ENCODE results near the gene POC1A.
A peak's percentile ranks its signal among the peaks of the same experiment; 100 is the strongest.
"Not testable (repeated sequence)": the region's sequence is repeated elsewhere in the genome, so short reads cannot be mapped to it uniquely, and the experiment has no call there.

Gene POC1A

GRCh38 chr3:52183786-52184445 is 29.7 kb upstream of the POC1A start:
- no peak for DNase-seq (ENCODE audit: low spot score)

- DNase-seq (ENCODE audit: low spot score) = no peak
Observed at GRCh38 chr3:52182691-52183090, 28.5 kb upstream of the POC1A start.

DNA sequence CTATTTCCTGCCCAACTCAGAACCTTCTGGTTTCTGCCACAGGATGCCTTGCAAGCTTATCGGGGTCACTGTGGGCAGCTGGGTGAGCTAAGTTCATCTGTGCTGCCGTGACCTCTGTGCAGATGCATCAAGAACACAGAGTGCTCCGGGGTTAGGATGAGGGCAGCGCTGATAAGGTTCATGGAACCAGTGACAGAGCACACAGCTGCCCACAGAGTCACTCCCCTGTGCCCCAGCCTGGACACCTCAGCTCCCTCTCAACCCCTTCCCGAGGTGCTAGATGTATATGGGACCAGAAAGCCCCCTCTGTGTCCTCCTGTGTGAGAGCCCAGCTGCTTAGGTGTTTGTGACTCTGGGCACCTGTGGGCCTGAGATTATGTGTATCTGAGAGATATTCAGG is 28.0 kb upstream of the POC1A start:
- DNase-seq (ENCODE audit: low spot score) = no peak

- DNase-seq (ENCODE audit: low spot score) = no peak
Observed at GRCh38 chr3:52181543-52181942, 27.3 kb upstream of the POC1A start.

DNA sequence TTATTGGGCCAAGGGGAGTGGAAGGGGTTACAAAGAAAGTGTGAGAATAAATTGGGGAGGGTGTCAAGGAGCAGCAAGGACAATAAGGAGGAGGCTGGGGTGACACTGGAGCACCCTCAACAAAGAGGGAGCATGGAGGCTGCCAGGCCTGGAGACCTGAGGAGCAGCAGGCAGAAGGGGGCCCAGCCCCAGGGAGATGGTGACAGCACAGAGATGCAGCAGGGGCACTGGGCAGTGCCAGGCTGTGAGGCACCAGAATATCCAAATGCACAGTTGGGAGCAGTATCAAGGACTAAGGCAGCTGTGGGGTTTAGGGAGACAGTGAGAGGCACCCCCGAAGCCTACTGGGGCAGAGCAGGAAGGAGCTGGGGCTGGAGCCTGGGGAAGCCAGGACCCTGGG is 24.3 kb upstream of the POC1A start:
- no peak for DNase-seq (ENCODE audit: low spot score)

GRCh38 chr3:52178126-52178525 is 23.9 kb upstream of the POC1A start:
- not testable (repeated sequence) for DNase-seq (ENCODE audit: low spot score)

DNA sequence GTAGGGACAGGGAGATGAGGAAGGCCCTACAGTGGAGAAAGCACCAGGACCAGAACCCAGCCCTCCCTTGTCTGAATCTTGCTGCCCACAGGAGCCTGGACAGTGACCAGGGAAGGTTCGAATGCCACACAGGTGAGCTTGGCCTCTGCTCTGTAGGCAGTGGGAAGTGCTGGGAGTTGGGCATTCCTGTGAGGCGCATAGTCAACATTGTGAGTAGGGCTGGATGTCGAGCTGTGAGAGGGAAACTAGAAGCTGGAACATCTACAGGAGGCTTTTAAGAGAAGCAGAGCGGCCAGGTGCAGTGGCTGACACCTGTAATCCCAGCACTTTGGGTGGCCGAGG is 23.4 kb upstream of the POC1A start:
- no peak for DNase-seq (ENCODE audit: low spot score)

DNA sequence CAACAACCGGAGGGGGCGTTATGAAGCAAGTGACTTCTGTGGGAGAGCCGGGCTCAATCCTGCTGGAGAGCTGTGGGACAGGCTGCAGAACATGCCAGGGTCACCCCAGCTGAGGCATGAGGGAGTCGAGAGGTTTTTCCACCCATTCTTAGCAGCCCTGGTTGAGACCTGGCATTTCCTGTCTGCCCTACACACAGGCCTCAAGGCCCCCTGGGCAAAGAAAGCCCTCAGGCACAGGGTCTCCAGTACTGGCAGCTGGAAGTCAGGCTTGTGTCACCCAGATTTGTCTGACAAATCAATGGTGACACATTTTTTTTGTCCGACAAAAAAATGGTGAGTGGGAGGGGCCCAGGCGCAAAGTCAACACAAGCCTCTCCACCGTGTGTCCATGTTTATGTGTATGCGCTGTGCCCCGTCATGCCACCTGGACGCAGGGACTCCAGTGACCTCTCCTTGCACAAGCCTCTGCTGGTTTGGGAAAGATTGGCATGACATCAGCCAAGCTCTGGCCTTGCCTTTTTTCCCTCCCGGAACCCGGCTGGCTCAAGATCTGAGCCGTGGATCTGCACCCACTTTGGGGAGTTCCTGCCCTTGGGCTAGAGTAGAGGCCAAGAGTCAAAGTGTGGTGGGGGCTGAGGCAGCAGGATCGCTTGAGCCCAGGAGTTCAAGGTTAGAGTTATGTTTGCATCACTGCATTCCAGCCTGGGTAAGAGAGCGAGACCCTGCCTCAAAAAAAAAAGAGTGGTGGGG is 22.9 kb upstream of the POC1A start:
- peak; percentile 45 for DNase-seq (ENCODE audit: low spot score)

GRCh38 chr3:52176180-52176752 is 22.0 kb upstream of the POC1A start:
- no peak for DNase-seq (ENCODE audit: low spot score)

DNA sequence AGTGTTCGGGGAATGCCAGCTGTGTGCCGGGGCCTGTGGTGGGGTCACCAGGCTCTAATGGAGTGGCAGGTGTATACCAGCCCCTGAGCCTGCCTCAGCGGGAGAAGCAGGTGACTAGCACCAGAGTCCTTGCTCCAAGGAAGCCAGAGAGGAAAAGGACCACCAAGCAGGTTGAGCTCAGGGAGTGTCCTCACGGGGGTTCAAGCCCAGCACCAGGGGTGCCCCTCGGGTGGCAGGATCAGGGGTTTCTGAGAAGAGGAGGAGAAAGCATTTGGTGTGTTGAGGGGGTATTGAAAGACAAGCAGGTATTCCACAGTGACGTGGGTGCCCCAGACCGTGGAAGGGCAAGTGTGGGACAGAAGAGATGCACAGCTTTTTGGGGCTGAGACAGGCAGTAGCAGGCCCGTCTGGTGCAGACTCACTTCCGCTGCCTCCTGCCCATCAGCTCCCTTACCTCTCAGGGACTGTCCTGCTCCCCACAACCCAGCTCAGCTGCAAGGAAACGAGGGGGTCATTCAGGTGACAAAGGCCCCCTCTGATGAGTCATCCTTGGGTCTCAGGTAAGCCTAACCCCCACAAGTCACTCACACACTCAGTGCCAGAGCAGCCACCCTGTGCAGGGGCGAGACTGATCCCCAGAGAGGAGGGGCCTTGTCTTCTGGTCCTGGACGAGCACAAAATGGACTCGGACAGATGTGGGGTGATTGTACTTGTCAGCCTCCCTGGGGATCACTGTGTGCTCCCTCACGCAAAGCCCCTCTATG is 21.4 kb upstream of the POC1A start:
- no peak for DNase-seq (ENCODE audit: low spot score)

GRCh38 chr3:52174896-52175295 is 20.7 kb upstream of the POC1A start:
- no peak for DNase-seq (ENCODE audit: low spot score)

DNA sequence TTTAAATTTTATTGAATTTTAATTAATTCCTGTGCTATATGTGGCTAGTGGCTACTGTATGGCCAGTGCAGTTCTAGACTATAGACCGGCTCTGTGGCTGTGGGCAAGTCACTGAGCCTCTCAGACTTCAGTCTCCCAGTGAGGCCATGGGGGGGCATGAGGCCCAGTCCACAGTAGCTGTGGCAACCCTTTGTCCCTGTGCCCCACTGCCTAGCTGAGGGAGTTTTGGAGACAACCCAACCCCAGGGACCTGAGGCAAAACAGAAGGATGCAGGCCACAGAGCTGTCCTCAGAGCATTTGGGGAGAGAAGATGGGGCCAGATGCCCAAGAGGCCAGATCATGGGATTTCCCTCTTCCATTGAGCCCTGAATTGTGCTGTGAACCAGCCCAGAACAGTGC is 18.9 kb upstream of the POC1A start:
- DNase-seq (ENCODE audit: low spot score) = no peak

- DNase-seq (ENCODE audit: low spot score) = no peak
Observed at GRCh38 chr3:52172262-52172757, 18.1 kb upstream of the POC1A start.

- no peak for DNase-seq (ENCODE audit: low spot score)
Observed at GRCh38 chr3:52171514-52172261, 17.5 kb upstream of the POC1A start.

- not testable (repeated sequence) for DNase-seq (ENCODE audit: low spot score)
Observed at GRCh38 chr3:52170217-52170616, 16.0 kb upstream of the POC1A start.

DNA sequence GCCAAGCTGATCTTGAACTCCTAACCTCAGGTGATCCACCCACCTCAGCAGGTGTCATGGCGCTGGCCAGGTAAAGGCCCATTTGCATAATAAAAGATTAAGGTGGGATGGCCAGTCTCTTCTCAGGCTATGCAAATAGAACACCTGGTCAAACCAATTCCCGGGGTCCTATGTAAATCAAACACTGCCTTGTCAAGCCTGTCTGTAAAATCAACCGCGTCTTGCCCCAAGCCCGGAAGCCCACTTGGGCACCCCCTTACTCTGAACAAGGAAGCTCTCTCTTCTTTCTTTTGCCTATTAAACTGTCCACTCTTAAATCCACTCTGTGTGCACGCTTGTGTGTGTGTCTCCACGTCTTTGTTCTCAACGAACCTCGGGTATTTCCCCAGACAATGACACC is 13.0 kb upstream of the POC1A start:
- no peak for DNase-seq (ENCODE audit: low spot score)

GRCh38 chr3:52162250-52162872 is 8.1 kb upstream of the POC1A start:
- DNase-seq (ENCODE audit: low spot score) = peak; percentile 39

GRCh38 chr3:52159503-52159902 is 5.3 kb upstream of the POC1A start:
- DNase-seq (ENCODE audit: low spot score) = no peak

DNA sequence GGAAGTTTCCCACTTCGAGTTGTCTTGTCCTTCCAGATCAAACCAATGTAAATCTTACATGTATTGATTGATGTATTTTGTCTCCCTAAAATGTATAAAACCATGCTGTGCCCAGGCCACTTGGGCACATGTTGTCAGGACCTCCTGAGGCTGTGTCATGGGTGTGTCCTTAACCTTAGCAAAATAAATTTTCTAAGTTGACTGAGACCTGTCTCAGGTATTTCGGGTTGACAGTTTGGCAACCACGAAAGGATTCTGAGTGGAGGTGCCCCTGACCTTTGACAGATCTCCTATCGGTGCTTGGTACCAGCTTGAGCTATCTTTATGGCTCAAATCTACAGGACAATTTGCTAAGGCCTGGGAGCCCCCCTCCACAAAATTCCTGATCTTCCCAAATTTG is 1.7 kb upstream of the POC1A start:
- no peak for DNase-seq (ENCODE audit: low spot score)

DNA sequence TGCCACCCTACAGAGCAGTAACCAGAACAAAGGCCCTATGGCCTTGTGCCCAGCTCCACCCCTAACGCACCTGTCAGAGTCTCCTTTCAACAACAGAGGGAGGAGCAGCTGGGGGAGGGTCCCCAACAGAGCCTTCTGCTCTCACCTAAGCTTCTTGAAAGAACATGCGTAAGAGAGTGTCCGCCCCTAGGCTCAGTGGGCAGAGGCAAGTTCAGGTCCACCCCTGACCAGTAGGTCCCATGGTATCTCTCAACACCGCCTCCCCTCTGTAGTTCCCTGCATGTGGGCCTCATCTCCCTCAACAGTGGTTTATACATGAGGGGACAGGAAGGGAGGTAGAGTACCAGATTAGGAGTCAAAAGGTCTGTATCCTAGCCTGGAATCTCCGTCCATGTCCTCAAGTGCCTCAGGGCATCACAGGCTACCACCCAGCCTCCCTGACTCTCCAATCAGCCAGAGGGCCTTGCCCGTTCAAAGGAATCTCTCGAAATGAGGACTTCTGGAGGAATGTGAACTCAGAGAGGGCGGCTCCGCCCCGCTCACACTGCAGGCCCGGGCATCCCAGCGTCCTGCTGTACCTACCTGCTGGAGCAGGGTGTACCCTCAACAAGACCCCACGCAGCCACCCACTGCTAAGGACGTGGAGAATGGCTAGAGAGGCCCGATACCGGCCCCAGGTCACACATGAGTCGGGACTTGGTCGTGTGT is 680 bp downstream of the POC1A start:
- no peak for DNase-seq (ENCODE audit: low spot score)

DNA sequence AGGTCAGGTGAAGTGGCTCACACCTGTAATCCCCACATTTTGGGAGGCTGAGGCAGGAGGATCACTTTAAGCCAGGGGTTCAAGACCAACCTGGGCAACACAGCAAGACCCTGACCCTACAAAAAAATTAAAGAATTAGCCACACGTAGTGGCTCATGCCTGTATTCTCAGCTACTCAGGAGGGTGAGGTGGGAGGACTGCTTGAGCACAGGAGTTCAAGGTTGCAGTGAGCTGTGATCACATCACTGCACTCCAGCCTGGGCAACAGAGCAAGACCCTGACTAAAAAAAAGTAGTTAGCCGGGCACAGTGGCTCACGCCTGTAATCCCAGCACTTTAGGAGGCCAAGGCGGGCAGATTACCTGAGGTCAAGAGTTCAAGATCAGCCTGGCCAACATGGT is 2.2 kb downstream of the POC1A start:
- not testable (repeated sequence) for DNase-seq (ENCODE audit: low spot score)
